GM19455 (cell line): ENCODE data around the gene NFIX.

ENCODE experiments used
- ATAC-seq: cut with Tn5 transposase; IDR thresholded peaks from one replicate; pipeline ENCODE4 v1.9.1; 2021; ENCODE audit not compliant: unreplicated experiment

Gene NFIX

GRCh38 chr19:13146763-13147563, 151.7 kb downstream of the NFIX start:
- no peak for ATAC-seq
